GM23248 (cell line): ENCODE results near the gene MAP3K13. TPM values are rescaled to one million over a fixed set of nuclear protein-coding genes. Genes with fewer than 3 reads are reported as not detected.

Source experiments
- DNase-seq: peaks from one replicate; pipeline ENCODE4 v3.0.0-alpha.2; 2015
- H2AFZ ChIP-seq: fragments of 200-600 bp; sonication (generic); 2 replicates; pipeline ENCODE4 v1.6.1; 2016; ENCODE audit warnings: antibody characterized with exemption
- H3F3A ChIP-seq: fragments of 200-600 bp; sonication (generic); 2 replicates; pipeline ENCODE4 v1.6.1; 2016; ENCODE audit warnings: mild to moderate bottlenecking, antibody characterized with exemption, mixed run types; ENCODE audit not compliant: insufficient read depth
- H3K27ac ChIP-seq: fragments of 200-600 bp; sonication (generic); 2 replicates; pipeline ENCODE4 v1.5.1; 2016; ENCODE audit warnings: mild to moderate bottlenecking
- H3K27me3 ChIP-seq: fragments of 200-600 bp; sonication (generic); replicated peaks from 2 replicates; pipeline ENCODE4 v1.6.1; 2016; ENCODE audit warnings: mild to moderate bottlenecking; ENCODE audit not compliant: insufficient read depth
- H3K36me3 ChIP-seq: fragments of 200-600 bp; sonication (generic); 2 replicates; pipeline ENCODE4 v1.6.1; 2016; ENCODE audit warnings: low read depth, mild to moderate bottlenecking
- H3K4me1 ChIP-seq: fragments of 200-600 bp; sonication (generic); 2 replicates; pipeline ENCODE4 v1.6.1; 2016; ENCODE audit warnings: mild to moderate bottlenecking; ENCODE audit not compliant: insufficient read depth
- H3K4me2 ChIP-seq: fragments of 200-600 bp; sonication (generic); one replicate; pipeline ENCODE4 v1.6.1; 2016; ENCODE audit warnings: mild to moderate bottlenecking; ENCODE audit not compliant: unreplicated experiment
- H3K4me3 ChIP-seq: fragments of 200-600 bp; sonication (generic); 2 replicates; pipeline ENCODE4 v1.5.1; 2016; ENCODE audit warnings: mild to moderate bottlenecking
- H3K79me2 ChIP-seq: fragments of 200-600 bp; sonication (generic); 2 replicates; pipeline ENCODE4 v1.6.1; 2016; ENCODE audit warnings: mild to moderate bottlenecking; ENCODE audit not compliant: insufficient read depth
- H3K9ac ChIP-seq: fragments of 200-600 bp; sonication (generic); 2 replicates; pipeline ENCODE4 v1.6.1; 2016; ENCODE audit warnings: mild to moderate bottlenecking
- H3K9me2 ChIP-seq: fragments of 200-600 bp; sonication (generic); 2 replicates; pipeline ENCODE4 v1.6.1; 2016; ENCODE audit warnings: mixed run types, mild to moderate bottlenecking, moderate library complexity; ENCODE audit not compliant: insufficient read depth
- H3K9me3 ChIP-seq: fragments of 200-600 bp; sonication (generic); one replicate; pipeline ENCODE4 v1.6.1; 2017; ENCODE audit warnings: low read depth
- H4K20me1 ChIP-seq: fragments of 200-600 bp; sonication (generic); 2 replicates; pipeline ENCODE4 v1.6.0; 2016; ENCODE audit not compliant: insufficient read depth
- EZH2 ChIP-seq: fragments of 200-600 bp; sonication (generic); IDR thresholded peaks from 2 replicates; pipeline ENCODE4 v1.6.1; 2018; ENCODE audit warnings: antibody characterized with exemption, mild to moderate bottlenecking; ENCODE audit not compliant: insufficient read depth, poor library complexity, severe bottlenecking
- EZH2phosphoT487 ChIP-seq: fragments of 200-600 bp; sonication (generic); IDR thresholded peaks from 2 replicates; pipeline ENCODE4 v1.6.1; 2018; ENCODE audit warnings: antibody characterized with exemption, moderate library complexity, mild to moderate bottlenecking, low read depth; ENCODE audit not compliant: insufficient read depth
- WGBS, 2 experiments: methylation state at CpG; one replicate each; pipeline ENCODE4 v1.1.6; 2015 to 2017; ENCODE audit warnings: low lambda C conversion rate in 2 of 2, low coverage in 1 of 2; ENCODE audit errors: missing lambda C conversion rate in 2 of 2; 5-methylcytosine and 5-hydroxymethylcytosine counted together
- in situ Hi-C: fragments of 300-500 bp; cut with MboI; formaldehyde crosslinking; loops from 2 replicates; pipeline ENCODE4 v1.15.0; 2020
- polyA plus RNA-seq: library from polyadenylated mRNA; unstranded; fragments of >200 nt; fragmentation: Nextera tagmentation; extraction: Ambion mirVana; gene quantifications from 2 replicates; pipeline ENCODE4 v1.2.1, GENCODE V29; 2016
- total RNA-seq: library from RNA; depleted of rRNA; stranded (reverse); fragments of >200 nt; shearing (Covaris generic); gene quantifications from 2 replicates; pipeline ENCODE4 v1.2.3, GENCODE V29; 2014

The MAP3K13 gene
- total and polyA plus RNA-seq, 2 experiments from 2014 or later, result 14.8 to 52.5 TPM

- Histone ChIP-seq H4K20me1 (no peaks in the 10 kb centered on the region), H3K27ac (no peak overlapping the region), H3K9ac (no peak overlapping the region), H3F3A (no peaks in the 10 kb centered on the region), H3K27me3 (no peaks in the 10 kb centered on the region), H3K9me3 (no peaks in the 10 kb centered on the region), H3K4me1 (peaks cover 7% of the 10 kb centered on the region), H3K4me2 (no peak overlapping the region), H3K36me3 (no peaks in the 10 kb centered on the region), H3K4me3 (no peak overlapping the region), H3K9me2 (no peaks in the 10 kb centered on the region), H3K79me2 (no peaks in the 10 kb centered on the region), H2AFZ (no peak overlapping the region)
- WGBS, 2 experiments, result 87% methylated on average over 2 of the region's 2 CpGs
- in situ Hi-C loops, result no loop called here
- TF ChIP-seq EZH2phosphoT487 (no peak), EZH2 (no peak)
- DNase-seq, result no peak
Observed at GRCh38 chr3:185339945-185340344, 23.0 kb upstream of the MAP3K13 start.

DNA sequence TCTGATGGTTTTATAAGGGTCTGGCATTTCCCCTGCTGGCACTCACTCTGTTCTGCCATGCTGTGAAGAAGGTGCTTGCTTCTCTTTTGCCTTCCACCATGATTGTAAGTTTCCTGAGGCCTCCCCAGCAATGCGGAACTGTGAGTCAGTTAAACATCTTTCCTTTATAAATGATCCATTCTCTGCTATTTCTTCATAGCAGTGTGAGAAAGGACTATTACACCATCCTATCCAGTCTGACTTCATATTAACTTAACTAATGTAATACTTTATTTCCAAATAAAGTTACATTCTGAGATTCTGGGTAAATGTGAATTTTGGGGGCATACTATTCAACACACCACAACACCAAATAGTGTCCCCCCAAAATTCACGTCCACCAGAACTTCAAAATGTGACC, 22.2 kb upstream of the MAP3K13 start:
- TF ChIP-seq EZH2phosphoT487 (no peak), EZH2 (no peak)
- Histone ChIP-seq H2AFZ (no peak overlapping the region), H4K20me1 (no peaks in the 10 kb centered on the region), H3K4me2 (no peak overlapping the region), H3K9me2 (no peaks in the 10 kb centered on the region), H3K79me2 (no peaks in the 10 kb centered on the region), H3K36me3 (no peaks in the 10 kb centered on the region), H3K9ac (no peak overlapping the region), H3K4me1 (peaks cover 4% of the 10 kb centered on the region), H3K27ac (no peak overlapping the region), H3K27me3 (no peaks in the 10 kb centered on the region), H3F3A (no peaks in the 10 kb centered on the region), H3K4me3 (no peak overlapping the region), H3K9me3 (no peaks in the 10 kb centered on the region)
- in situ Hi-C loops, result no loop called here
- DNase-seq, result no peak
- WGBS, 2 experiments, result 77 to 80% methylated on average over 2 of the region's 2 CpGs

- Histone ChIP-seq H3K9me3 (no peaks in the 10 kb centered on the region), H3K79me2 (no peaks in the 10 kb centered on the region), H3K4me3 (no peak overlapping the region), H3K27ac (no peak overlapping the region), H3K9ac (no peak overlapping the region), H3K27me3 (no peaks in the 10 kb centered on the region), H2AFZ (no peak overlapping the region), H3K9me2 (no peaks in the 10 kb centered on the region), H4K20me1 (no peaks in the 10 kb centered on the region), H3K4me2 (no peak overlapping the region), H3K36me3 (no peaks in the 10 kb centered on the region), H3F3A (no peaks in the 10 kb centered on the region), H3K4me1 (no peaks in the 10 kb centered on the region)
- 80 to 82% methylated on average over 5 of the region's 5 CpGs for WGBS, 2 experiments
- no peak for DNase-seq
- TF ChIP-seq EZH2, result no peak
- no peak for TF ChIP-seq EZH2phosphoT487
- in situ Hi-C loops, result no loop called here
Observed at GRCh38 chr3:185341616-185342458, 21.1 kb upstream of the MAP3K13 start.

- Histone ChIP-seq H3K4me3 (no peak overlapping the region), H3F3A (no peaks in the 10 kb centered on the region), H3K27me3 (no peaks in the 10 kb centered on the region), H3K27ac (no peak overlapping the region), H4K20me1 (no peaks in the 10 kb centered on the region), H2AFZ (no peak overlapping the region), H3K4me1 (no peaks in the 10 kb centered on the region), H3K79me2 (no peaks in the 10 kb centered on the region), H3K9me2 (no peaks in the 10 kb centered on the region), H3K36me3 (no peaks in the 10 kb centered on the region), H3K4me2 (no peak overlapping the region), H3K9ac (no peak overlapping the region), H3K9me3 (no peaks in the 10 kb centered on the region)
- TF ChIP-seq EZH2 (no peak), EZH2phosphoT487 (no peak)
- WGBS, 2 experiments, result 85 to 91% methylated on average over 7 of the region's 7 CpGs
- in situ Hi-C loops, result no loop called here
- no peak for DNase-seq
Observed at GRCh38 chr3:185342459-185343174, 20.3 kb upstream of the MAP3K13 start.
